ENCODE data around the gene TMEM89.

The TMEM89 gene

GRCh38 chr3:48609088-48610005, 12.2 kb downstream of the TMEM89 start, which contains the start of gene UQCRC1:
Gene UQCRC1, minus strand, starts transcription at chr3:48609646. Its CDS starts 26 bp downstream, at chr3:48609620.
- TF ChIP-seq EZH2 (IDR thresholded peaks at IDR 0.05) (no peak), POLR2AphosphoS5 (IDR thresholded peaks at IDR 0.05; ENCODE audit: borderline replicate concordance, low read depth, low read length) (peak; percentile 97), FOXP2 (optimal IDR thresholded peaks at IDR 0.05; ENCODE audit: control extremely low read depth, extremely low read length, insufficient read depth) (no peak)
- H3K9me3 ChIP-seq (ENCODE audit: low read depth, low read length): no peaks in the 10 kb centered on the region
- H3K27ac ChIP-seq: peak within 1 kb of the TSS; percentile 73
- peak within 1 kb of the TSS; percentile 91 for H3K9ac ChIP-seq (ENCODE audit: insufficient read length)
- peak within 1 kb of the TSS; percentile 86 for H3K4me3 ChIP-seq
- peak; percentile 12 for DNase-seq (ENCODE audit: low read depth, low spot score)
- peaks cover 23% of the 10 kb centered on the region; the same call in 1 of the 2 replicates for H3K36me3 ChIP-seq (ENCODE audit: insufficient read depth, low read length)

DNA sequence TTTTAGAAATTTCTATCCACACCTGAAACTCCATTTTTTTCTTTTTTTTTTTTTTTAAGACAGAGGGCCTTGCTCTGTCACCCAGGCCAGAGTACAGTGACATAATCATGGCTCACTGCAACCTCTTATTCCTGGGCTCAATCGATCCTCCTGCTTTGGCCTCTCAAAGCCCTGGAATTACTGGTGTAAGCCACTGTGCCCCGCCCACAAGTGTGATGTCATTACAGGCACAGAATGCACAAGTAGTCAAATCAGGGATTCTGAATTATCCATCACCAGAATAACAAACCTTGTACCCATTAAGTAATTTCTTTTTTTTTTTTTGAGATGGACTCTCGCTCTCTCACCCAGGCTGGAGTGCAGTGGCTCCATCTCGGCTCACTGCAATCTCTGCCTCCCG, 14.1 kb downstream of the TMEM89 start:
- TF ChIP-seq FOXP2 (optimal IDR thresholded peaks at IDR 0.05; ENCODE audit: control extremely low read depth, extremely low read length, insufficient read depth) (no peak), POLR2AphosphoS5 (IDR thresholded peaks at IDR 0.05; ENCODE audit: borderline replicate concordance, low read depth, low read length) (no peak), EZH2 (IDR thresholded peaks at IDR 0.05) (no peak)
- H3K4me3 ChIP-seq: no peak overlapping the region
- no peak for DNase-seq (ENCODE audit: low read depth, low spot score)
- peaks cover 26% of the 10 kb centered on the region; the same call in 1 of the 2 replicates for H3K36me3 ChIP-seq (ENCODE audit: insufficient read depth, low read length)
- H3K9ac ChIP-seq (ENCODE audit: insufficient read length): no peak overlapping the region
- H3K9me3 ChIP-seq (ENCODE audit: low read depth, low read length): no peaks in the 10 kb centered on the region
- no peak overlapping the region for H3K27ac ChIP-seq

- DNase-seq (ENCODE audit: low read depth, low spot score): no peak
- no peak overlapping the region for H3K9ac ChIP-seq (ENCODE audit: insufficient read length)
- H3K9me3 ChIP-seq (ENCODE audit: low read depth, low read length): no peaks in the 10 kb centered on the region
- H3K4me3 ChIP-seq: no peak overlapping the region
- TF ChIP-seq EZH2 (IDR thresholded peaks at IDR 0.05) (no peak), FOXP2 (optimal IDR thresholded peaks at IDR 0.05; ENCODE audit: control extremely low read depth, extremely low read length, insufficient read depth) (no peak), POLR2AphosphoS5 (IDR thresholded peaks at IDR 0.05; ENCODE audit: borderline replicate concordance, low read depth, low read length) (no peak)
- H3K36me3 ChIP-seq (ENCODE audit: insufficient read depth, low read length): peaks cover 24% of the 10 kb centered on the region; the same call in 1 of the 2 replicates
- H3K27ac ChIP-seq: no peak overlapping the region
Measured at GRCh38 chr3:48601622-48601994, 20.0 kb downstream of the TMEM89 start.

DNA sequence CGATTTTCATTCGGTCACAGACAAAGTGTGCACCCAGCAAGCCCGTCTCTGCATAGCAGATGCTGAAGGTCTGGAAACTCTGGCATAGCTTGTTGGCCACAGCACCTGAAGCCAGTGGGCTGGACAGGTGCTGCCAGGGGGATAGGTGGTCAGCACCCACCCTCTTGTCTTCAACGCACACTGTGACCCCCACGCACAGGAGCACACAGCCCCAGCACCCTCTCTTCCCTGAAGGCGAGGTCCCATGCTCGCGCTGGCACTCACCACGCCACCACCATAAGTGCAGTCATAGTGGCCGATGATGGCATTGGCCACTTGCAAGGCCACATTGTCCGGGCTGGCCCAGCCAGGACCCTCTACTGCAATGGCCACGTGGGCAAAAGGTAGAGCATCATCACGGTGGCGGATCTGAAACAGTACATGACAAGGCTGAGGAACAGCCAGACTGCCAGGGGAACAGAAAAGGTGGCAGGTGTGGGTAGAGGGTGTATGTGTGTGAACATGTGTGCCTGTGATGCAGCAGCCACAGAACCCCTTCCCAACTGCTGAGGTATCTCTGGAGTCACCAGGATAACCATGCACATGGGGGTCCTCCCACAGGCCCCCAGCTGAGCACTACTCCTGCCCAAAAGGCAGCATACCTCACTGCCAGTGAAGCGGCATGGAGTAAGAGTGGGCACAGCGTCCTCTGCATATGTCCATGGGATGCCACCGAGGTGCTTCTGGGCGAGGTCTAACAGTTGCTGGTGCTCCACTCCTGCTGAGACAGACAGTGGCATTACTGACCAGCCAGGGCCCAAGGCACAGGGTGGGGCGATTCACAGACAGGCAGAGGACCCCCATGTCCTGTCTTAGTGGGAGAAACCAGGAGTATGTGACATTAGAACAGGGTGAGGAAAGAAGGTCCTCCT, 20.6 kb downstream of the TMEM89 start:
- Histone ChIP-seq H3K9me3 (ENCODE audit: low read depth, low read length) (no peaks in the 10 kb centered on the region), H3K36me3 (ENCODE audit: insufficient read depth, low read length) (peaks cover 23% of the 10 kb centered on the region; the same call in 1 of the 2 replicates), H3K27ac (no peak overlapping the region), H3K4me3 (no peak overlapping the region), H3K9ac (ENCODE audit: insufficient read length) (no peak overlapping the region)
- no peak for TF ChIP-seq FOXP2 (optimal IDR thresholded peaks at IDR 0.05; ENCODE audit: control extremely low read depth, extremely low read length, insufficient read depth)
- TF ChIP-seq POLR2AphosphoS5 (IDR thresholded peaks at IDR 0.05; ENCODE audit: borderline replicate concordance, low read depth, low read length): no peak
- no peak for TF ChIP-seq EZH2 (IDR thresholded peaks at IDR 0.05)
- no peak for DNase-seq (ENCODE audit: low read depth, low spot score)

DNA sequence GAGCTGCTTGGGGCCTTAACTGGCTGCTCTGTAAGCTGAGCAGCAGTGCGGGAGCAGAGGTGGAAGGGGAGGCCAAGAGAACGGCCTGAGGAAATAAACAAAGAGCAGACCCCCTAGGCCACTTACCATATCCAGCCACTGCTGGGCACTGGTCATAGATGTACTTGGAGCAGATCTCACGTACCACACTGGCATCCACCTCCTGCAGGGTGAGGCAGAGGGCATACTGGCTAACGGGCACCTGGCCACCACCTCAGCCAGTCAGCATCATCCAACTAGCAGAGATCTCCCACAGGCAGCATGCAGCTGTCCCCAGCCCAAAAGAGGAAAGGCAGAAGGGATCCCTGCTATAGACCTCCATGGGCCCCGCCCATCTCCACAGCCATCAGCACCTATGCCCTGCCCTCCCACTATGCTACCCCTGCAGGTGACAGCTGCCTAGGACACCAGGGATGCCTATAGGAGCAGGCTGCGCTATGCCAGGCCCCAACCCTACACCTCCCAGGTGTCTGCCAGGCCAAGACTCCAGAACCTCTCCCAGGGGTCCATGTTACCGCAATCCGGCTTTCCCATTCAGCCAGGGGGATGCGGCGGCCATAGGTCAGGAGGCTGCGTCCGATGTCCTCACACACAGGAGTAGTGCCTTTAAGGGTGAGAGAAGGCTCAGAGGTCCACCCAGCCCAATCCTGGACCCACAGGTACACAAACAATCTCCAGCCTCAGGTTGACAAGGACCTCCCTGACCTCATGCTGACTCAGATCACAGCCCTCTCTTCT, 21.9 kb downstream of the TMEM89 start:
- no peak overlapping the region for H3K27ac ChIP-seq
- peaks cover 10% of the 10 kb centered on the region; the same call in 1 of the 2 replicates for H3K36me3 ChIP-seq (ENCODE audit: insufficient read depth, low read length)
- no peak for DNase-seq (ENCODE audit: low read depth, low spot score)
- H3K9ac ChIP-seq (ENCODE audit: insufficient read length): no peak overlapping the region
- TF ChIP-seq POLR2AphosphoS5 (IDR thresholded peaks at IDR 0.05; ENCODE audit: borderline replicate concordance, low read depth, low read length): 0 out of 2 replicates have a peak, but pooled peaks have one; percentile 10
- no peak for TF ChIP-seq EZH2 (IDR thresholded peaks at IDR 0.05)
- no peak overlapping the region for H3K4me3 ChIP-seq
- H3K9me3 ChIP-seq (ENCODE audit: low read depth, low read length): no peaks in the 10 kb centered on the region

- Histone ChIP-seq H3K9ac (ENCODE audit: insufficient read length) (no peak overlapping the region), H3K9me3 (ENCODE audit: low read depth, low read length) (no peaks in the 10 kb centered on the region), H3K27ac (peak overlapping the region; percentile 71), H3K4me3 (no peak overlapping the region), H3K36me3 (ENCODE audit: insufficient read depth, low read length) (peaks cover 4% of the 10 kb centered on the region; the same call in 1 of the 2 replicates)
- no peak for DNase-seq (ENCODE audit: low read depth, low spot score)
- TF ChIP-seq POLR2AphosphoS5 (IDR thresholded peaks at IDR 0.05; ENCODE audit: borderline replicate concordance, low read depth, low read length): no peak
- no peak for TF ChIP-seq FOXP2 (optimal IDR thresholded peaks at IDR 0.05; ENCODE audit: control extremely low read depth, extremely low read length, insufficient read depth)
- no peak for TF ChIP-seq EZH2 (IDR thresholded peaks at IDR 0.05)
Measured at GRCh38 chr3:48599077-48599501, 22.5 kb downstream of the TMEM89 start.

GRCh38 chr3:48598323-48599076, 23.1 kb downstream of the TMEM89 start:
- peaks cover 4% of the 10 kb centered on the region; the same call in 1 of the 2 replicates for H3K36me3 ChIP-seq (ENCODE audit: insufficient read depth, low read length)
- peak overlapping the region; percentile 14; the same call in 1 of the 2 replicates for H3K4me3 ChIP-seq
- peak overlapping the region; percentile 71 for H3K27ac ChIP-seq
- no peak overlapping the region for H3K9ac ChIP-seq (ENCODE audit: insufficient read length)
- TF ChIP-seq POLR2AphosphoS5 (IDR thresholded peaks at IDR 0.05; ENCODE audit: borderline replicate concordance, low read depth, low read length) (no peak), EZH2 (IDR thresholded peaks at IDR 0.05) (no peak), FOXP2 (optimal IDR thresholded peaks at IDR 0.05; ENCODE audit: control extremely low read depth, extremely low read length, insufficient read depth) (no peak)
- peak; percentile 24 for DNase-seq (ENCODE audit: low read depth, low spot score)
- no peaks in the 10 kb centered on the region for H3K9me3 ChIP-seq (ENCODE audit: low read depth, low read length)

All from SK-N-MC (cell line).